D341Med (cell line): Measurements from ENCODE around the gene CAPG.
"Not testable (repeated sequence)": the region's sequence is repeated elsewhere in the genome, so short reads cannot be mapped to it uniquely, and the experiment has no call there.

Experiments used
- DNase-seq: peaks from one replicate; pipeline ENCODE4 v3.0.0; 2012; ENCODE audit warnings: low spot score

CAPG gene

GRCh38 chr2:85409845-85410583, at the start of gene CAPG:
Gene CAPG (minus strand): TSS chr2:85410366. CDS start chr2:85402145, 8,221 bp downstream.
- no peak for DNase-seq

GRCh38 chr2:85459771-85460170, 49.6 kb upstream of the CAPG start:
- no peak for DNase-seq

- DNase-seq = no peak
Measured at GRCh38 chr2:85458601-85459563, 48.7 kb upstream of the CAPG start.

GRCh38 chr2:85457877-85458316, 47.7 kb upstream of the CAPG start:
- no peak for DNase-seq

GRCh38 chr2:85457043-85457442, 46.9 kb upstream of the CAPG start:
- DNase-seq = no peak

- DNase-seq = no peak
Measured at GRCh38 chr2:85455552-85456090, 45.5 kb upstream of the CAPG start.

GRCh38 chr2:85453571-85453970, 43.4 kb upstream of the CAPG start:
- no peak for DNase-seq

GRCh38 chr2:85452237-85452636, 42.1 kb upstream of the CAPG start:
- no peak for DNase-seq

- no peak for DNase-seq
Measured at GRCh38 chr2:85449214-85449588, 39.0 kb upstream of the CAPG start.

GRCh38 chr2:85448461-85449213, 38.5 kb upstream of the CAPG start:
- DNase-seq = no peak

GRCh38 chr2:85447222-85447585, 37.0 kb upstream of the CAPG start:
- no peak for DNase-seq

GRCh38 chr2:85446296-85447221, 36.4 kb upstream of the CAPG start:
- DNase-seq = no peak

- peak; percentile 81 for DNase-seq
Measured at GRCh38 chr2:85445316-85446295, 35.4 kb upstream of the CAPG start.

GRCh38 chr2:85444629-85445172, 34.5 kb upstream of the CAPG start:
- DNase-seq = no peak

GRCh38 chr2:85441864-85442263, 31.7 kb upstream of the CAPG start:
- DNase-seq = no peak

GRCh38 chr2:85440729-85441128, 30.6 kb upstream of the CAPG start:
- no peak for DNase-seq

- DNase-seq = no peak
Measured at GRCh38 chr2:85439986-85440385, 29.8 kb upstream of the CAPG start.

- not testable (repeated sequence) for DNase-seq
Measured at GRCh38 chr2:85439569-85439968, 29.4 kb upstream of the CAPG start.

GRCh38 chr2:85439025-85439472, 28.9 kb upstream of the CAPG start:
- no peak for DNase-seq
